Muscle of leg (tissue), 11 donors: ENCODE results near the gene CACNB4. TPM values are rescaled to one million over a fixed set of nuclear protein-coding genes. Genes with fewer than 3 reads are reported as not detected.

ENCODE experiments used
- DNase-seq: peaks from one replicate; pipeline ENCODE4 v3.0.0; 2013
- H3K27ac ChIP-seq: one replicate; pipeline ENCODE4 v1.5.1; 2013; ENCODE audit warnings: mild to moderate bottlenecking, low read length, control low read depth
- H3K27me3 ChIP-seq: one replicate; pipeline ENCODE4 v1.6.1; 2013; ENCODE audit warnings: low read length; ENCODE audit not compliant: control insufficient read depth, insufficient read depth
- H3K36me3 ChIP-seq: one replicate; pipeline ENCODE4 v1.6.1; 2013; ENCODE audit warnings: low read length; ENCODE audit not compliant: control insufficient read depth, insufficient read depth
- H3K4me1 ChIP-seq: one replicate; pipeline ENCODE4 v1.6.1; 2013; ENCODE audit warnings: low read length; ENCODE audit not compliant: control insufficient read depth, insufficient read depth
- H3K4me3 ChIP-seq: one replicate; pipeline ENCODE4 v1.5.1; 2013; ENCODE audit warnings: low read length, control low read depth
- H3K9me3 ChIP-seq: replicated peaks from 2 replicates; pipeline ENCODE4 v1.6.1; 2013; ENCODE audit warnings: low read depth, low read length; ENCODE audit not compliant: control insufficient read depth
- WGBS: methylation state at CpG from one replicate; pipeline ENCODE4 v1.1.5; 2013; ENCODE audit warnings: missing lambda C conversion rate; ENCODE audit not compliant: insufficient coverage; 5-methylcytosine and 5-hydroxymethylcytosine counted together
- polyA plus RNA-seq, 8 donors: library from polyadenylated mRNA; unstranded; fragments of 120-200 nt; gene quantifications; one replicate each; pipeline versions ENCODE4 v1.2.1 to v1.2.3, GENCODE V29; 2013; ENCODE audit warnings: inconsistent platforms in 1 of 8, low replicate concordance in 1 of 8; ENCODE audit not compliant: insufficient read length in 8 of 8, insufficient read depth in 1 of 8
- total RNA-seq: library from RNA; stranded (reverse); fragments of 120-200 nt; gene quantifications from one replicate; pipeline ENCODE4 v1.2.4, GENCODE V29; 2013

Gene CACNB4
- total and polyA plus RNA-seq, 9 donors = 3.1 to 7.2 (median 4.3) TPM

- no peaks in the 10 kb centered on the region for H3K9me3 ChIP-seq
- 79% methylated on average over 2 of the region's 2 CpGs for WGBS
- peaks cover 7% of the 10 kb centered on the region for H3K4me1 ChIP-seq
- H3K4me3 ChIP-seq = no peak overlapping the region
- DNase-seq = no peak
- H3K36me3 ChIP-seq = no peaks in the 10 kb centered on the region
- H3K27ac ChIP-seq = no peak overlapping the region
- no peaks in the 10 kb centered on the region for H3K27me3 ChIP-seq
These were observed 190.5 kb downstream of the CACNB4 start for GRCh38 chr2:151908204-151908882.

- no peaks in the 10 kb centered on the region for H3K36me3 ChIP-seq
- peaks cover 7% of the 10 kb centered on the region for H3K4me1 ChIP-seq
- H3K27me3 ChIP-seq = no peaks in the 10 kb centered on the region
- no peaks in the 10 kb centered on the region for H3K9me3 ChIP-seq
- DNase-seq = peak; percentile 27
- H3K4me3 ChIP-seq = no peak overlapping the region
- no peak overlapping the region for H3K27ac ChIP-seq
- WGBS = 63% methylated on average over 4 of the region's 6 CpGs
These were observed 191.3 kb downstream of the CACNB4 start for GRCh38 chr2:151907286-151908203.

DNA sequence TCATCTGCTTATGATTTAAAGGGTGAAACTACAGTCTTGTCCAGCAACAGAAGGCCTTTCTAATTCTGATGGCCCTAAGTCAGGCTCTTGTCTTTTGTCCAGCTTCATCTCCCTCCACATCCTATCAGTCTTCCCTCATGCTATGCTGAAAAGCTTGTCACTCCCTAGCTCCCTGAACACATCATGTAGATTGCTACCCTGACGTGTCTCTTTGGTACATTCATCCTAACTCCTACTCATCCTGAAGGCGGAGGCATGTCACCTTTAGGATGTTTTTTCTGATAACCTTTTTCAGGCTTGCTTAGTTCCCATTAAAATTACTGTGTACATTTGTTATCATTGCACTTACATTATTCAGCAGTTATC, 192.2 kb downstream of the CACNB4 start:
- Histone ChIP-seq H3K36me3 (no peaks in the 10 kb centered on the region), H3K4me1 (peaks cover 7% of the 10 kb centered on the region), H3K4me3 (no peak overlapping the region), H3K27ac (no peak overlapping the region), H3K27me3 (no peaks in the 10 kb centered on the region), H3K9me3 (no peaks in the 10 kb centered on the region)
- 89% methylated on average over 1 of the region's 2 CpGs for WGBS
- DNase-seq = no peak

GRCh38 chr2:151905963-151906632, 192.7 kb downstream of the CACNB4 start:
- DNase-seq = peak; percentile 41
- H3K27ac ChIP-seq = no peak overlapping the region
- H3K36me3 ChIP-seq = no peaks in the 10 kb centered on the region
- H3K9me3 ChIP-seq = no peaks in the 10 kb centered on the region
- peaks cover 7% of the 10 kb centered on the region for H3K4me1 ChIP-seq
- 86% methylated on average over 2 of the region's 2 CpGs for WGBS
- no peak overlapping the region for H3K4me3 ChIP-seq
- no peaks in the 10 kb centered on the region for H3K27me3 ChIP-seq

GRCh38 chr2:151904807-151905206, 194.0 kb downstream of the CACNB4 start:
- no peak overlapping the region for H3K4me3 ChIP-seq
- no peak overlapping the region for H3K27ac ChIP-seq
- peaks cover 7% of the 10 kb centered on the region for H3K4me1 ChIP-seq
- DNase-seq = peak; percentile 34
- 78% methylated on average over 1 of the region's 4 CpGs for WGBS
- H3K36me3 ChIP-seq = no peaks in the 10 kb centered on the region
- no peaks in the 10 kb centered on the region for H3K27me3 ChIP-seq
- no peaks in the 10 kb centered on the region for H3K9me3 ChIP-seq

DNA sequence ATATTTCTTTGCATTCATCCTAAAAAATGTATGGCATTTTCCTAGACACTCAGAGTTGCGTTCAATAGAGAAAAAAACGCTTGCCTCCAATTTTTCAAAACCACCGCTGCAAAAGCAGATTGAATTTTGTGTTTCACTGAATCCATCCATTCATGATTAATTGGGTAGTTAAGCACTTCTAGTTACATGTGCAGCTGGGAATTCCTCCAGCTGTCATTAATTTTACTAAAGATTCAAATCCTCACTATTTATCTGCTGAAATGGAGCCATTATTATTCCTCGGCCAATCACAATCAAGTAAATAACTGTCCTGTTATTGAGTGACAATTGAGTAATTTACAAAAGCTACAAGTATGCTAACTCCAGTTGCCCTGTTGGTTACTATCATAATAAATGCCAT, 194.8 kb downstream of the CACNB4 start:
- WGBS = no CpG with 5 or more reads among the region's 4 CpGs
- Histone ChIP-seq H3K27ac (no peak overlapping the region), H3K36me3 (no peaks in the 10 kb centered on the region), H3K4me1 (peaks cover 7% of the 10 kb centered on the region), H3K9me3 (no peaks in the 10 kb centered on the region), H3K4me3 (no peak overlapping the region), H3K27me3 (no peaks in the 10 kb centered on the region)
- DNase-seq = no peak

DNA sequence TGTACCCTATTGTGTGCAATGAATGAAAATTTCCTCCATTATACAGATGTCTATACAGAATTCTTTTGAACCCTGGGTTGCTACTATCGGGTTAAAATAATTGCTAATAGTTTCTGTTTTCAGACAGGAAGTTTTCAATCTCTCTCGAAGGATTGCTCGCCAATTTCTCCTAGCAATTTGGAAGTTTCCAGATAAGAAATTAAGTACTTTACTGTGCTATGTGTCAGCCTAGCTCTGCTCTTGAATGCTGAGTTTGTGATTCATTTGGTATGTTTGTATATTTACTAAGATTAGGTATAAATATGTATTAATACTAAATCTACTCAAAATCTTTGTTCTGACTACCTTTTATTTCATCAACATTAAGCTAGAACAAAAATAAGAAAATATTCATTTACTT, 196.0 kb downstream of the CACNB4 start:
- Histone ChIP-seq H3K27ac (no peak overlapping the region), H3K4me3 (no peak overlapping the region), H3K9me3 (no peaks in the 10 kb centered on the region), H3K36me3 (no peaks in the 10 kb centered on the region), H3K4me1 (peaks cover 4% of the 10 kb centered on the region), H3K27me3 (no peaks in the 10 kb centered on the region)
- no CpG with 5 or more reads among the region's 3 CpGs for WGBS
- DNase-seq = no peak

- peak; percentile 30 for DNase-seq
- H3K27ac ChIP-seq = no peak overlapping the region
These were observed 198.5 kb downstream of the CACNB4 start for GRCh38 chr2:151900331-151900730.

DNA sequence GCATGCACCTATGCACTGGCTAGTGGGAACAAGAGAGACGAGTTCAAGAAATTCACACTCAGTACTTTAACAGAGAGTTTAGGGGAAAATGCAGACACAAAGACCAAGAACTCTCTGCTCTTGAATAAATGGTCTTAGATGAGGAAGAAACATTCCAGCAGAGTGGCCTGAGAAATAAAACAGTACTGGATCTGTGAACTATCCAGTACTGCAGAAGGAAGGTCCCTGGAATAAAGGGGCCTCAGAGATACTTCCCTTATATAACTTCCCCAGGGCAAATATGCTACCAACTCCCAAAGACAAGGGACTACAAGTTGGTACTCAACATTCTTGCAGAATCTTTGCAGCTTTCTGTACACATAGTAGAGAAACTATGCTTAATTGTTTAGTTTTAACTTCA, 199.7 kb downstream of the CACNB4 start:
- no peaks in the 10 kb centered on the region for H3K36me3 ChIP-seq
- H3K4me1 ChIP-seq = no peaks in the 10 kb centered on the region
- H3K4me3 ChIP-seq = no peak overlapping the region
- peaks cover 3% of the 10 kb centered on the region for H3K9me3 ChIP-seq
- H3K27me3 ChIP-seq = no peaks in the 10 kb centered on the region
- no CpG with 5 or more reads among the region's 1 CpG for WGBS
- H3K27ac ChIP-seq = no peak overlapping the region
- DNase-seq = no peak

More at GRCh38 chr2:151900331-151900730, 198.5 kb downstream of the CACNB4 start:
- Histone ChIP-seq H3K27me3 (no peaks in the 10 kb centered on the region), H3K36me3 (no peaks in the 10 kb centered on the region), H3K4me1 (peaks cover 2% of the 10 kb centered on the region), H3K4me3 (no peak overlapping the region), H3K9me3 (no peaks in the 10 kb centered on the region)
- 44% methylated on average over 6 of the region's 6 CpGs for WGBS

GRCh38 chr2:151891566-151892194, 207.2 kb downstream of the CACNB4 start:
- Histone ChIP-seq H3K27ac (no peak overlapping the region), H3K9me3 (peaks cover 3% of the 10 kb centered on the region), H3K27me3 (no peaks in the 10 kb centered on the region), H3K4me1 (peaks cover 6% of the 10 kb centered on the region), H3K36me3 (no peaks in the 10 kb centered on the region), H3K4me3 (no peak overlapping the region)
- 40% methylated on average over 4 of the region's 7 CpGs for WGBS
- no peak for DNase-seq
